HG02938 (cell line): ENCODE results near the gene PANX2.
"Not testable (repeated sequence)": the region's sequence is repeated elsewhere in the genome, so short reads cannot be mapped to it uniquely, and the experiment has no call there.

Source experiments
- ATAC-seq: cut with Tn5 transposase; IDR thresholded peaks from one replicate; pipeline ENCODE4 v1.9.1; 2021; ENCODE audit warnings: mild to moderate bottlenecking, moderate library complexity; ENCODE audit not compliant: unreplicated experiment

Gene PANX2

DNA sequence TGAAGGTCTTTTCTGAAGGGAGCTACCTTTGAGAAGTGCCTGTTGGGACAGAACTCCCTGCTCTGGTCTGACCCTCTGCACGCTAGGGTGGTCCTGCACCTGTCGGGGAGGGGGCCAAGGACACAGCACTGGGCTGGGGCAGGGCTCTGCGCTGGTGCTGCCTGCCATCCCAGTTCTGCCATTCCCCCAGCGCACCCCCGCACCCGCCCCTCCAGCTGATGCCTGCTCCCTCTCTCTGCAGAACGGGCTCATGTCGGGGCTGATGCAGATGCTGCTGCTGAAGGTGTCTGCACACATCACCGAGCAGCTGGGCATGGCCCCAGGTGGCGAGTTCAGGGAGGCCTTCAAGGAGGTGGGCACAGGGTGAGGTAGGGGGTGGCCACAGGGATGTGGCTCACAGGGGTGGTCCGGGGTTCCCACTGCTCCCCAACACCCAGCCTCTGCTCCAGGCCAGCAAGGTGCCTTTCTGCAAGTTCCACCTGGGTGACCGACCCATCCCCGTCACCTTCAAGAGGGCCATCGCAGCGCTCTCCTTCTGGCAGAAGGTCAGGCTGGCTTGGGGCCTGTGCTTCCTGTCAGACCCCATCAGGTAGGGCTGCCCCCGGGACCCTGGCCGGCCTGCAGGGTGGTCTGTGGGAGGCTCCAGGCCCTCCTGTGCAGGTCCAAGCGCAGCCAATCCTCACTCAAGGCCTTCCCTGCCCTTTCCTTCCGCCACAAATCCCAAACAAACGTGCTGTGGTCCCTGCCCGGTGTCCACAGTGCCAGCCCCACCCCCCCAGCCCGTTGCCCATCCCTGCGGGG, 26.7 kb downstream of the PANX2 start:
- no peak for ATAC-seq

DNA sequence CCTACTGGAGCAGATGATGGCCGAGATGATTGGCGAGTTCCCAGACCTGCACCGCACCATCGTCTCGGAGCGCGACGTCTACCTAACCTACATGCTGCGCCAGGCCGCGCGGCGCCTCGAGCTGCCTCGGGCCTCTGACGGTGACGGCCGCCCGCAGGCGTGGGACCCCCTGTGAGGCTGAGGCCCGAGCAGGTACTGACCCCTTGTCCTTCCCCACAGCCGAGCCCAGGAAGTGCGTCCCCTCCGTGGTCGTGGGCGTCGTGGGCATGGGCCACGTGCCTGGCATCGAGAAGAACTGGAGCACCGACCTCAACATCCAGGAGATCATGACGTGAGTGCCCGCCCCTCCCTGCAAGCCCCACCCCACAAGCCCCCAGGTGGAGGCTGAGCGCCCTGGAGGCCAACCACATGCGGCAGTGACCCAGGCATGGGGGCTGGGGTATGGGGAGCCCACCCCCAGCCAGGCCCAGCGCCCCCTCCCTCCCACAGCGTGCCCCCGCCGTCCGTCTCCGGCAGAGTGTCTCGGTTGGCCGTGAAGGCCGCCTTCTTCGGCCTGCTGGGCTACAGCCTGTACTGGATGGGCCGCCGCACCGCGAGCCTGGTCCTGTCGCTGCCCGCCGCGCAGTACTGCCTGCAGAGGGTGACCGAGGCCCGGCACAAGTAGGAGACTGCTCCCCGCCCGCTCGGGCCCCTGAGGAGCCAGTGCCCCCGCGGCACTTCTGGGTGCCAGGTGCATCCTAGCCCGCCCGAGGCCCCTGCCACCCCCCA, 27.5 kb downstream of the PANX2 start:
- no peak for ATAC-seq

DNA sequence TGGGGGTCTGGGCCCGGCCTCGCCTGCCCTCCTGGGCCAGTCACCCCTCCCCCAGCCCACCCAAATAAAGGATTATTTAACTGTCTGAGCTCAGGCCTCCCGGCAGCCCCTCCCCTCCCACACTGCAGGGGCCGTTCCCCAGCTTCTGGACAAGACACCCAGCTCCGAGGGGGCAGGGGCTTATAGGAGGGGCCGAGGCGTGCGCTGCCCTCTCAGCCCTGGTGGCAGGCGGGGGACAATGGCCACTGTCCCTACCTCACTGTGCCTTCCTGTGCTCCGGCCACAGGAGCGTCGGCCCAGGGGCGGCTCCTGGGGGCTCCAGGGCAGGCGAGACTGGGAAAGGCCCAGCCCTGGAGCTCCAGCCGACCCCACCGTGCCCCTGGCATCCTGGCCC, 28.1 kb downstream of the PANX2 start:
- ATAC-seq = no peak

DNA sequence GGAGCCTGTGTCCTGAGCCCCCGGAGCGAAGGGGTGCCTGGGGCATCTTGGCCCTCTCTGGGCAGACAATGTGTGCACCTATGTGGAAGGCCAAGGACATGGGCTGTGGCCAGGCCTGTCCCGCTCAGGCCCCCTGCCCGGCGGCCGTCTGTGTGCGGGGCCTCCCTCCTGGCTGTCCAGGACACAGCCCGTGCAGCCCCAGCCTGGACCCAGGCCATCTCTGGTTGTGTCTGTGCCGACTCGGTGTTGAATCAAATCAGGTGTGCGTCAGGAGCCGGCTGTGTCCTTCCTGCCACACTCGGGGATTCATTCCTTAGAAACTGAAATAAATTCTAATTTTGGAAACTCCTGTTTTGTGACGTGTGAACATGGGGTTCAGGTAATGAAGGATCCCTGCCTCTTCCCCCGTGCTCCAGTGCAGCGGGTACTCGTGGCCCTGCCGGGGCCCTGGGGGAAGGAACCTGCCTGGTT, 28.8 kb downstream of the PANX2 start:
- ATAC-seq = no peak

DNA sequence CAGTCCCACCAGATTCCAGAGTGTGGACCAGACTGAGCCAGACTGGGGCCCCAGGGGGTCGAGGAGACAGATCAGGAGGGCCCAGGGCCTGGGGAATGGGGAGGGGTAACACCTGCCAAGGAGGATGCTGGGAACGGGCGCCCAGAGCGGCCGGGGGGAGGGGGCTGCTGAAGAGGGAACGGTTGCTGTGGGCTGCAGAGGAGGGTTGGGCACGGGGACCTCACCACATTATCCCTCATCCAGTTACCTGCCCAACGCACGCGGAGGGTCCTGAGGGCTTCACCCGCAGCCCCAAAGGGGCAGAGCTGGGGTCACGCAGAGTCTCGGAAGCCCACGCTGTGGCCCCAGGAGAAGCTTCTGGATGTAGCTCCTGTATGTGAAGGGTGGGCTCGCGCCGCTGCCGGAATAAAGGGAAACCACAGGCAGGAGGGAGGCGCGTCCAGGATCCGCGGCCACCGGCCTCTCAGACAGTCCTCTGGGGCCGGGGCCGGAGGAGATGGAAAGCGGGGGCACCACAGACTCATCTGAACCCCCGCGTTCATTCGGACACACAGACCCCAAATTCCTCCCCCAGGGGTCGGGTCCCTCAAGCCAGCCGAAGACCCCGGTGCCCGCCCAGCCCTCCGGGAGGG, 29.4 kb downstream of the PANX2 start:
- ATAC-seq = no peak

DNA sequence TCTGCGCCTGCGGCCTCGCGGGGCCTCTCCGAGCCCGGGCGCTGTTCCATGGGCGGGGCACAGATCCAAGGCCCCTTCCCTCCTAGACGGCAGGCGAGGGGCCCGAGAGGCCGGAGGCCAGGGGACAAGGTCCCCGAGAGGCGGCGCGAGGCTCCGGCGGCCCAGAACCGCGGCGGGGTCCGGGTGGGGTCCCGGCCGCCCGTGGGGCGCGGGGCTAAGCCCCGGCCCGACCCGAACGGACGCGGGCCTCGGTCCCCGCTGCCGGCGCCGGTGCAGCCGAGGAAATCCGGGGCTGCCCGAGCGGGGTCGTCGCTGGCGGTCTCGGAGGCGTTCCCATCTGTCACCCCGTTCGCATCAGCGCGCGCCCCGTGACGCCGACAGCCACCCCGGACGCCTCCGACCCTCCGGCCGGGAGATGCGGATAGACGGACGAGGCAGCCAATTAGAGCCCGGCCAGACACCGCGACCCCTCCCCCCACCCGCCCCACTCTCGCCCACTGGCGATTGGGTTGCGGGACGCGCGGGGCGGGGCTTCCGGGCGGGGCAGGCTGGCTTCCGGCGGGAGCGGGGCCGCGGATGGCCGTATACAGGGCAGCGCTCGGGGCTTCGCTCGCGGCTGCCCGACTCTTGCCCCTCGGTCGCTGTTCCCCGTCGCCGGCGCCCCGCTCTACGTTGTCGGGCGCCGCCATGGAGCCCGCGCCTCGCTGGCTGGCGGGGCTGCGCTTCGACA, 30.1 kb downstream of the PANX2 start, which contains the start of gene SELENOO:
SELENOO (plus strand) TSS at position 551 of the 730 bp plus-strand sequence; CDS start at position 577, 26 bp downstream.
- peak; percentile 61 for ATAC-seq

DNA sequence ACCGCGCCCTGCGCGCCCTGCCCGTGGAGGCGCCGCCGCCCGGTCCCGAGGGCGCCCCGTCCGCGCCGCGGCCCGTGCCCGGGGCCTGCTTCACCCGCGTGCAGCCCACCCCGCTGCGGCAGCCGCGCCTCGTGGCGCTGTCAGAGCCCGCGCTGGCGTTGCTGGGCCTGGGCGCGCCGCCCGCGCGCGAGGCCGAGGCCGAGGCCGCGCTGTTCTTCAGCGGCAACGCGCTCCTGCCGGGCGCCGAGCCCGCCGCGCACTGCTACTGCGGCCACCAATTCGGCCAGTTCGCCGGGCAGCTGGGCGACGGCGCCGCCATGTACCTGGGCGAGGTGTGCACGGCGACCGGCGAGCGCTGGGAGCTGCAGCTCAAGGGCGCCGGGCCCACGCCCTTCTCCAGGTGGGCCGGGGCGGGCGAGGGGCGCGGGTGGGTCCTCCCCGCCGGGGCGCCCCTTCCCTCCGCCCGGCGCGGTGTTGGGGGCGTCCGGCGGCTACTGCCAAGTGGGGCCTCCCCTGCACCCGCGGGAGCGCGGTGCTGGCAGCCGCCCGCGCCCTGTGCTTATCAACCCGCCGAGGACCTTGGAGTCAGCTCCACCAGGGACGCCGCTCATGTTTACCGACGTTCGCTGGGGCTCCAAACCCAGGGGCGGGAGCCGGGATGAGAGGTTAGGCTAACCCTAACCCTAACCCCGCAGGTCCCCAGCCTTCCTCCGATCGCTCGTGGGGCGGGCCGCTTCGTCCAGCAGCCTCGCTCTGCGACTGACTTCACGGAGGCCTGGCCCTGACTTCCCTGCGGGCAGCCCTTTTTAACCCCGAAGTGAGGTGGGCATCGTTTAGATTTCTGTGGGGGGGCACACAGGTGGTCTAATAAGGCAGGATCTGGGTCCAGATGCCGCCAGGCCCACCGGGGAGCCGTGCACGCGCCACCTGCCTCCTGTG, 30.9 kb downstream of the PANX2 start:
- peak; percentile 13 for ATAC-seq

DNA sequence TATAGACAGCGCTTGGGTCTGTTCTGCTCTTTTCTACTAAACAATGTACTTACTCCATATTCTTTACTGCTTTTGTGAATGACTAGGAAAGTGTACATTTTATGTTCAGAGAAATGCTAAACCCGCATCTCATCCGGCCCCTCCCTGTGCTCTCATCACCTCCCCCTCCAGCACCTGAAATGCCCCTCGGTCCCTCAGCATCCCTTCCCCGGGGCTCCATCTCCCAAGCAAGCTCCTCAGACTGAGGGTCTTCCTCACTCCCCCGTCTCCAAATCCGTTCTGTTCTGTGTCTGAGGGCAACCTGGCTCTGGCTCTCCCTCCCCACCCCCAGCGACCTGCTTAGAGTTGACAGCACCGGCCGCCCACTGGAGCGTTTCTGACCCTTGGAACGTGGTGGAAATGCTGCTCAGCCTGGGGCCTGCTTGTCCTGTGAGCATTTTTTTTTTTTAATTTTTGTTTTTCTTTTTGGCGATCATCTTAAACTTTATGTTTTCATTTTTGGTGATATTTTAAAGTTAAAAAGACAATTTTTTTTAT, 31.7 kb downstream of the PANX2 start:
- no peak for ATAC-seq

DNA sequence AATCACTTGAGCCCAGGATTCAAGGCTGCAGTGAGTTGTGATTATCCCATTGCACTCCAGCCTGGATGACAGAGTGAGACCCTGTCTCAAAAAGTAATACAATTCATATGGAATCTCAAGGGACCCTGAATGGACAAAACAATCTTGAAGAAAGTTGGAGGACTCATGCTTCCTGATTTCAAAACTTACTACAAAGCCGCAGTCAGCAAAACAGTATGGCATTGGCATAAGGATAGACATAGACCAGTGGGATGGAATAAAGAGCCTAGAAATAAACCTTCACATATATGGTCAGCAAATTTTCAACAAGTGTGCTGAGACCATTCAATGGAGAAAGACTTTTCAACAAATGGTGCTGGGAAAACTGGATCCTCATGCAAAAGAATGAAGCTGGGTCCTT, 32.8 kb downstream of the PANX2 start:
- ATAC-seq = no peak

DNA sequence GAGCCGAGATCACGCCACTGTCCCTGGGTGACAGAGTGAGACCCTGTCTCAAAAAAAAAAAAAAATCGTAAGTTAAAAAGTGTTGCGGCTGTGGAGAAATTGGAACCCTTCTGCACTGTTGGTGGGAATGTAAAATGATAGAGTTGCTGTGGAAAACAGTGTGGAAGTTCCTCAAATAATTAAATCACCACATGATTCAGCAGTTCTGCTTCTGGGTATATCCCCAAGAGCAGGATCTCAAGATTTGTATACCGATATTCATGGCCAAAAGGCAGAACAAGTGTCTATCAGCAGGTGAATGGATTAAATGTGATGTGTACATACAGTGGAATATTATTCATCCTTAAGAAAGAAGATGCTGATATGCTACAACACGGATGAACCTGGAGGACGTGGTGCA, 34.0 kb downstream of the PANX2 start:
- no peak for ATAC-seq

DNA sequence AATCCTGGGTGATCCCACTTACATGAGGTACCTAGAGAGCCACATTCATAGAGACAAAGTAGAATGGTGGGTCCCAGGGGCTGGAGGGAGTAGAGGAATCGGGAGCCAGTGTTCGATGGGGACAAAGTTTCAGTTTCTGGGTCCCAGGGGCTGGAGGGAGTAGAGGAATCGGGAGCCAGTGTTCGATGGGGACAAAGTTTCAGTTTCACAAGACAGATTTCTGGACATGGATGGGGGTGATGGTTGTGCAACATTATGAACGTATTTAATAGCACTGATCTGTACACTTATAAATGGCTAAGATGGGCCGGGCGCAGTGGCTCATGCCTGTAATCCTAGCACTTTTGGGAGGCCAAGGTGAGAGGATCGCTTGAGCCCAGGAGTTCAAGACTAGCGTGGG, 34.5 kb downstream of the PANX2 start:
- not testable (repeated sequence) for ATAC-seq

DNA sequence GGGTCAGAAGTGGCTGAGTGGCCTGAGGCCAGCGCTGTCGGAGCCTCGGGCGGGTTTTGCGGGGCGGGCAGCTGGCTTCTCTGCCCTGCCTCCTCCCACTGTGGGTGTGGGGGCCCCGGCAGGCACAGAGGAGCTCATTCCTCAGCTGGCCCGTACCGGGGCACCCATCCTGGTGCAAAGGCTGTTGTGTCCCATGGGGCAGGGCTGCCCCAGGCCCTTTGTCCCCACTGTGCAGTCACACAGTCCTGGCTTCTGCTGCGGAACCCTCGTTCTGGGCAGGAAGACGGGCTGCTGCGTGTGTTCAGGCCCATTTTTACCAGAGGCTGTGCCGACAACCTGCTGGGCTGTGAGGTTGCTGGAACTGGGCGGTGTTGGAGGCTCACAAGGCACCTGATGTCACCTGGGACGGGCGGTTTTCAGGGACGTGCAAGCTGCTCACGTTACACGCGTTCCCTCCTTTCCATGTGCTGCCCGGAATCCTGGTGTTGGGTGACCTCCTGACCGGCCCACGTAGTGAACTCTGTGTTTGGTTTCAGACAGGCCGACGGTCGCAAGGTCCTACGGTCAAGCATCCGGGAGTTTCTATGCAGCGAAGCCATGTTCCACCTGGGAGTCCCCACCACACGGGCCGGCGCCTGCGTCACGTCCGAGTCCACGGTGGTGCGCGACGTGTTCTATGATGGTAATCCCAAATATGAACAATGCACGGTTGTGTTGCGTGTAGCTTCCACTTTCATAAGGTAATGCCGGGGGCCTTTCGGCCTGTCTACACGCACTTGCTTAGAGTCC, 35.4 kb downstream of the PANX2 start:
- ATAC-seq = no peak

DNA sequence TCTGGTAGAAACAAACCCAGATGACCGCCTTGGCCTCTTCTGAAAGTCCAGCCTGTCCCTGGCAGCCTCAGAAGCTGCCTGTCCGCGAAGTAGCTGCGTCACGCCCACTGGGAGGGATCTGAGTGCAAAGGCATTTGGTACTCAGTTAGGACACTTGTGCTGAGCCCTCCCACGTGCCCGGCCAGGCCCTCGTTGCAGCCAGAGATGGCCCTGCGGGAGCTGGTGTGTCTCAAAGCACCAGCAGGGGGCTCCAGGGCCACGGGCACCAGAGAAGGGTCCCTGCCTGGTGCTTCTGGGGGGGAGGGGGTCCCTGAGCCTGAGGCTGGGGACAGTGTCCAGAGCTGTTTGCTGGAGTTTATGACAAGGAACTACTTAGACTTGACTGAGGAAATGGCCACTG, 36.1 kb downstream of the PANX2 start:
- no peak for ATAC-seq

DNA sequence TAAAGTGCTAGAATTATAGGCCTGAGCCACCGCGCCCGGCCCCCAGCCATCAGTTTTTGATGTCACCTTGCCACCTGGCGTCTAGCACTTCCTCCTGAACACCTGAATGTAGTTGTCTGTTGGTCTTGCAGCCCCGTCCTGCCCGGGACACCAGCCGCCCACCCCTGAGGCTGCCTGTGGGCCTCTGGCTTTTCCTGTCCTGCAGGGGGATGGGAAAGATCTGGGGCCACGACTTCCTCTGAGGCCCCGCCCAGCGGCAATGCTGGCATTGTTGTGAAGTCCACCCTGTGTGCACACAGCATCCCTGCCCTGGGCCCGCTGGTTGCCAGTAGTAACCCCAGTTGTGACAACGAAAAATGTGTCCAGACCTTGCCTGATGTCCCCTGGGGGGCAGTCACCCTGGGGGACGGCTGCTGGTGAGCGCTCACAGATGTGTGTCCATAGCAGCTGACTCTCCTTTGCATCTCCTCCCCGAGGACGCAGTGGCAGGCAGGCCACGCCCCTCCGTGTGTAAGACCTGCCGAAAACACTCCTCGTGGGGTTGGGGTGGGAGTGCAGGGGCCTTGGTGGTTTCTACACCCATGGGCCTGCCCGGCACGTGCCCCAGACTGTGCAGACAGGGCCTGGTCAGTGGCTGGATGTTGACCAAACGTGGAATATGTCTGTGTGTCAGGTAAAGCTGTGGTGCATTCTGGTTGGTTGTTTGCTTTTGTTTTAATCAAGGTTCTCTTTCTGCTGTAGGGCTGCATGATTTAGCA, 37.0 kb downstream of the PANX2 start:
- no peak for ATAC-seq

DNA sequence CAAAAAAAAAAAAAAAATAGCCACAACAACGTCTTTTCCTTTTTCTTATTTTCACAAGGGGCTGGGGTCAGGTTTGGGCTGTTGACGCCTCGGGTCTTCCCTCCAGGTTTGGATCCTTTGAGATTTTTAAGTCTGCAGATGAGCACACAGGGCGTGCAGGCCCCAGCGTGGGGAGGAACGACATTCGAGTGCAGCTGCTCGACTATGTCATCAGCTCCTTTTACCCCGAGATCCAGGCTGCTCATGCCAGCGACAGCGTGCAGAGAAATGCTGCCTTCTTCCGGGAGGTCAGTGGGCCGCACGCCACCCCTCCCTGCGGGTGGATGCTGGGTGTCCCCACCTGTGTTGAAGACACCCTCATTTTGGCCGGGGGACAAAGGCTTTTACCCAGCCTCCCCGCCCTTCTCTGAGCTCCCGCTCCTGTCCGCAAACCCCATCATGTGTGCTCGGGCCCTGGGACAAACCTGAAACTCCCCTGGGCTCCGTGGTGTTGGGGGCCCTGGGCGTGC, 38.0 kb downstream of the PANX2 start:
- no peak for ATAC-seq

DNA sequence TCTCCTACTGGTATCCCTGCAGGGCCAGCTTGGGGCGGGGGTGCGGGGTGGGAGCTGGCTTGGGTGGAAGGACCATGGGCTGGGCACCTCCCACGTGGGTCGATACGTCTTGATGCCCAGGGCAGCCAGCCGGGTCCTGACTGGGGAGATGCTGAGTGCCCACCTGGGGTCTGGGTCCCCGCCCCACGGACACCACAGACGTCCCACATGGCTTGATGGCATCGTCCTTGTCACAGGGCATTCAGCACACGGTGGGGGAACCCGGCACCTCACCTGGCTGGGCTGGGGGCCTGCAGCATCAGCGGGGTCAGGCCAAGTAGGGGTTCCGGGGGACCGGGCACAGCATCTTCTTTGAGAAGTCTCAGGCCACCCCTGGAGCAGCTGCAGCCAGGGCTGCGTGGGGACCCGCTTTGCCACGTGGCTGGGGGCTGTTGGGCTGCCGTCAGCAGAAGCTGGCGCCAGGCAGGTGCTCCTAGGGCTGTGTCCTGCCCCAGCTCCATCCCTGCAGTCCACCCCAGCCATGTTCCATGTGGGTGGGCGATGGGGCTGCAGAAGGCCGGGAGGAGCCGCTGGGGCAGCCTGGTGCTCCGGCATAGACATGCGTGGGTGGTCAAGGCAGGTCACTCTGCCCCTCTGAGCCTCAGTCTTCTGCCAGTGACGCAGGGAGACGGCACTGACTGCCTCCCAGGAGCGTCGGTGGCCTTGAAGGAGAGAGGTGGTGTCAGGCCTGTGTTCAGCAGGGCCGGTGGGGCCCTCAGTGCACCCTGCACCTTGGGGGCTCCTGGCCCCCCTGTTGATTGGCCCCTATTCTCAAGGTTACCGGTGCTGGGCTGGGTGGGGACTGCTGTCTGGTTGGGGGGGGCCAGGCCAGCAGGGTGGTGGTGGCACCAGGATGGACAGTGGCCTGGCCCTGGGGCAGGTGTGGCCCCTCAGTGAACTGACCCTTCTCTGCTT, 38.7 kb downstream of the PANX2 start:
- no peak for ATAC-seq

DNA sequence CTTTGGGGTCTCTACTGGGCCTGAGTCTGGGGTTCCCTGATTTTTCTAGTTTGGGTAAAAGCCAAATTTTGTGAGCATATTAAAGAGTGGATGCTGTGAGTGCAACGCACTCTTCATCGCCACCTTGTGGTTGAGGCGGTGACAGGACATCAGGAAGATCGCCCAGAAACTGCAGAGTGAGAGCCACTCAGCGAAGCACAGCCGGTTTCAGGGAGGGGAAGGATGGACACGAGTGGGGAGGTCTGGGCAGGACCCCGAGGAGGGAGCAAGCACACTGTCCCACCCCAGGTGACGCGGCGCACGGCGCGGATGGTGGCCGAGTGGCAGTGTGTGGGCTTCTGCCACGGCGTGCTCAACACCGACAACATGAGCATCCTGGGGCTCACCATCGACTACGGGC, 39.4 kb downstream of the PANX2 start:
- no peak for ATAC-seq
